Astrocyte (in vitro differentiated cells and primary cell): ENCODE measurements around the gene EEF1AKMT1.

Experiments
- CTCF ChIP-seq: IDR thresholded peaks from 2 replicates; pipeline ENCODE4 v1.5.1; 2011; ENCODE audit warnings: low read depth, mild to moderate bottlenecking, inconsistent platforms, low read length, moderate library complexity; ENCODE audit not compliant: insufficient read depth
- EZH2 ChIP-seq: IDR thresholded peaks from 2 replicates; pipeline ENCODE4 v1.6.1; 2012; ENCODE audit warnings: mild to moderate bottlenecking, low read length, inconsistent platforms; ENCODE audit not compliant: insufficient read depth

- TF ChIP-seq CTCF (no peak), EZH2 (no peak)
Observed at GRCh38 chr13:20789665-20790064, 15.9 kb upstream of the EEF1AKMT1 start.
